ENCODE measurements around the gene KIFC1. TPM values are rescaled to one million over a fixed set of nuclear protein-coding genes. Genes with fewer than 3 reads are reported as not detected.
"Not testable (repeated sequence)": the region's sequence is repeated elsewhere in the genome, so short reads cannot be mapped to it uniquely, and the experiment has no call there.

The KIFC1 gene
- polyA plus RNA-seq, 1 of the 3 experiments (the other 2 are of a cell fraction): 35.9 TPM

GRCh38 chr6:33347816-33348215 lies 43.8 kb upstream of the KIFC1 start:
- Histone ChIP-seq H3K27ac (ENCODE audit: low read depth in 2 of 2, low read length in 1 of 2) (no peak overlapping the region), H3K4me3 (ENCODE audit: low read depth in 2 of 2, low read length in 1 of 2) (no peak overlapping the region), H3K36me3 (replicated peaks in 1 of 2; ENCODE audit: control insufficient read depth in 1 of 2, insufficient read depth in 2 of 2, low read length in 1 of 2) (no peaks in the 10 kb centered on the region), H4K20me1 (ENCODE audit: insufficient read depth) (no peaks in the 10 kb centered on the region), H3K9me2 (no peaks in the 10 kb centered on the region), H3K9ac (no peak overlapping the region), H3K79me2 (ENCODE audit: insufficient read depth) (no peaks in the 10 kb centered on the region), H3K4me2 (no peak overlapping the region), H3F3A (replicated peaks; ENCODE audit: insufficient read depth) (no peaks in the 10 kb centered on the region), H3K9me3 (no peaks in the 10 kb centered on the region), H3K4me1 (ENCODE audit: control insufficient read depth in 1 of 2, insufficient read depth in 2 of 2, low read depth in 1 of 2, low read length in 1 of 2) (peaks cover 0 to 4% of the 10 kb centered on the region in 2 experiments; a peak in 1 of 4 replicates), H3K27me3 (ENCODE audit: insufficient read depth) (0 out of 2 replicates have a peak, but pooled peaks cover 3% of the 10 kb centered on the region), H2AFZ (ENCODE audit: low read depth) (no peak overlapping the region)
- TF ChIP-seq USF2 (IDR thresholded peaks at IDR 0.05; ENCODE audit: borderline replicate concordance, low read depth, low read length): no peak
- TF ChIP-seq SIN3A (IDR thresholded peaks at IDR 0.05; ENCODE audit: borderline replicate concordance, low read depth, low read length): no peak
- no peak for TF ChIP-seq YY1 (IDR thresholded peaks at IDR 0.05; ENCODE audit: low read depth)
- no peak for TF ChIP-seq RAD21 (IDR thresholded peaks at IDR 0.05; ENCODE audit: low read length)
- CTCF ChIA-PET: no interaction called here
- WGBS (ENCODE audit: low lambda C conversion rate): 69% methylated on average over 5 of the region's 5 CpGs
- no peak for DNase-seq
- POLR2A ChIA-PET: no interaction called here

GRCh38 chr6:33355860-33356259 lies 35.8 kb upstream of the KIFC1 start:
- not testable (repeated sequence) for H3K4me1 ChIP-seq (ENCODE audit: control insufficient read depth in 1 of 2, insufficient read depth in 2 of 2, low read depth in 1 of 2, low read length in 1 of 2); H3K4me3 ChIP-seq (ENCODE audit: low read depth in 2 of 2, low read length in 1 of 2); H3K36me3 ChIP-seq (replicated peaks in 1 of 2; ENCODE audit: control insufficient read depth in 1 of 2, insufficient read depth in 2 of 2, low read length in 1 of 2); H2AFZ ChIP-seq (ENCODE audit: low read depth); H4K20me1 ChIP-seq (ENCODE audit: insufficient read depth); H3K9me3 ChIP-seq; H3F3A ChIP-seq (replicated peaks; ENCODE audit: insufficient read depth); H3K79me2 ChIP-seq (ENCODE audit: insufficient read depth); H3K4me2 ChIP-seq; DNase-seq; H3K9ac ChIP-seq; H3K9me2 ChIP-seq; H3K27ac ChIP-seq (ENCODE audit: low read depth in 2 of 2, low read length in 1 of 2); H3K27me3 ChIP-seq (ENCODE audit: insufficient read depth)
- ChIA-PET POLR2A (interaction anchor here (0.6 kb wide), 1 partner anchor 24 kb away, joined by 4 read pairs; no protein-coding TSS in a partner anchor), CTCF (interaction anchor here (0.9 to 2.2 kb wide), 2 partner anchors 11 to 23 kb away, joined by 3 to 7 read pairs; no protein-coding TSS in a partner anchor)
- 72% methylated on average over 6 of the region's 6 CpGs for WGBS (ENCODE audit: low lambda C conversion rate)

DNA sequence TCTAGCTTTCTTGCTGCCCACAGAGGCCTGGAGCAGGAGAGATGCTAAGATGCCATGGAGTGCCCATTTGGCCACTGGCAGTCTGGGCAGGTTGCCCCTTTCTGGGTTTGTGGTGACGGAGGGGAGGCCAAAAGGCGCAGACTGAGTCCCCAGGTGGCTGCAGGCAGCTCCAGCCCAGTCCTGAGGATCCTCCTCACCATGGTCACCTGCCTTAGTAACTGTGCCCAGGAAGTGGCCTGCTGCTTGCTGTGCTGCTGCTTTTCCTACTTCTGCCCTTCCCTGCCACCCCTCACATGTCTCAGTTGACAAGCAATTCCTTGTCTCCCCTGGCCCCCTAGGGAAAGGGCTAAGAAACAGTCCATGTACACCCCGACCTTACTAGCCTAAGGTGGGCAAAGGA lies 35.3 kb upstream of the KIFC1 start:
- peaks cover 0 to 6% of the 10 kb centered on the region in 2 experiments; a peak in 2 of 4 replicates for H3K4me1 ChIP-seq (ENCODE audit: control insufficient read depth in 1 of 2, insufficient read depth in 2 of 2, low read depth in 1 of 2, low read length in 1 of 2)
- no peak overlapping the region for H2AFZ ChIP-seq (ENCODE audit: low read depth)
- no peaks in the 10 kb centered on the region for H3F3A ChIP-seq (replicated peaks; ENCODE audit: insufficient read depth)
- H3K27ac ChIP-seq (ENCODE audit: low read depth in 2 of 2, low read length in 1 of 2): no peak overlapping the region
- 25% methylated on average over 1 of the region's 3 CpGs for WGBS (ENCODE audit: low lambda C conversion rate)
- no peaks in the 10 kb centered on the region for H3K79me2 ChIP-seq (ENCODE audit: insufficient read depth)
- no peak for DNase-seq
- POLR2A ChIA-PET: interaction anchor here (0.6 kb wide), 1 partner anchor 24 kb away, joined by 4 read pairs; no protein-coding TSS in a partner anchor
- H3K4me2 ChIP-seq: no peak overlapping the region
- no peaks in the 10 kb centered on the region for H3K27me3 ChIP-seq (ENCODE audit: insufficient read depth)
- no peaks in the 10 kb centered on the region for H4K20me1 ChIP-seq (ENCODE audit: insufficient read depth)
- H3K36me3 ChIP-seq (replicated peaks in 1 of 2; ENCODE audit: control insufficient read depth in 1 of 2, insufficient read depth in 2 of 2, low read length in 1 of 2): no peaks in the 10 kb centered on the region
- TF ChIP-seq MXI1 (IDR thresholded peaks at IDR 0.05; ENCODE audit: low read depth, low read length): no peak
- no peak for TF ChIP-seq FOXM1 (IDR thresholded peaks at IDR 0.05; ENCODE audit: low read depth)
- TF ChIP-seq TAF1 (IDR thresholded peaks at IDR 0.05; ENCODE audit: borderline replicate concordance, low read depth, low read length): no peak
- no peak overlapping the region for H3K9ac ChIP-seq
- H3K9me2 ChIP-seq: no peaks in the 10 kb centered on the region
- H3K4me3 ChIP-seq (ENCODE audit: low read depth in 2 of 2, low read length in 1 of 2): no peak overlapping the region
- CTCF ChIA-PET: interaction anchor here (0.9 kb wide), 1 partner anchor 24 kb away, joined by 3 read pairs; no protein-coding TSS in a partner anchor
- no peaks in the 10 kb centered on the region for H3K9me3 ChIP-seq

- H3K27ac ChIP-seq (ENCODE audit: low read depth in 2 of 2, low read length in 1 of 2); H3F3A ChIP-seq (replicated peaks; ENCODE audit: insufficient read depth); H3K9ac ChIP-seq; H3K9me3 ChIP-seq; H4K20me1 ChIP-seq (ENCODE audit: insufficient read depth); H3K36me3 ChIP-seq (replicated peaks in 1 of 2; ENCODE audit: control insufficient read depth in 1 of 2, insufficient read depth in 2 of 2, low read length in 1 of 2); DNase-seq; H3K27me3 ChIP-seq (ENCODE audit: insufficient read depth); H3K4me3 ChIP-seq (ENCODE audit: low read depth in 2 of 2, low read length in 1 of 2); H3K79me2 ChIP-seq (ENCODE audit: insufficient read depth); H3K4me2 ChIP-seq; H3K9me2 ChIP-seq; H3K4me1 ChIP-seq (ENCODE audit: control insufficient read depth in 1 of 2, insufficient read depth in 2 of 2, low read depth in 1 of 2, low read length in 1 of 2); H2AFZ ChIP-seq (ENCODE audit: low read depth); POLR2A ChIA-PET; CTCF ChIA-PET: not testable (repeated sequence)
- 78% methylated on average over 13 of the region's 13 CpGs for WGBS (ENCODE audit: low lambda C conversion rate)
Observed at GRCh38 chr6:33357160-33357871, 34.3 kb upstream of the KIFC1 start.

Measured in SK-N-SH (cell line).